Stromal cell of bone marrow (primary cell): ENCODE data around the gene TDO2.

Source experiments
- DNase-seq: peaks from one replicate; pipeline ENCODE4 v3.0.0-alpha.2; 2012; ENCODE audit warnings: low read depth

The TDO2 gene

DNA sequence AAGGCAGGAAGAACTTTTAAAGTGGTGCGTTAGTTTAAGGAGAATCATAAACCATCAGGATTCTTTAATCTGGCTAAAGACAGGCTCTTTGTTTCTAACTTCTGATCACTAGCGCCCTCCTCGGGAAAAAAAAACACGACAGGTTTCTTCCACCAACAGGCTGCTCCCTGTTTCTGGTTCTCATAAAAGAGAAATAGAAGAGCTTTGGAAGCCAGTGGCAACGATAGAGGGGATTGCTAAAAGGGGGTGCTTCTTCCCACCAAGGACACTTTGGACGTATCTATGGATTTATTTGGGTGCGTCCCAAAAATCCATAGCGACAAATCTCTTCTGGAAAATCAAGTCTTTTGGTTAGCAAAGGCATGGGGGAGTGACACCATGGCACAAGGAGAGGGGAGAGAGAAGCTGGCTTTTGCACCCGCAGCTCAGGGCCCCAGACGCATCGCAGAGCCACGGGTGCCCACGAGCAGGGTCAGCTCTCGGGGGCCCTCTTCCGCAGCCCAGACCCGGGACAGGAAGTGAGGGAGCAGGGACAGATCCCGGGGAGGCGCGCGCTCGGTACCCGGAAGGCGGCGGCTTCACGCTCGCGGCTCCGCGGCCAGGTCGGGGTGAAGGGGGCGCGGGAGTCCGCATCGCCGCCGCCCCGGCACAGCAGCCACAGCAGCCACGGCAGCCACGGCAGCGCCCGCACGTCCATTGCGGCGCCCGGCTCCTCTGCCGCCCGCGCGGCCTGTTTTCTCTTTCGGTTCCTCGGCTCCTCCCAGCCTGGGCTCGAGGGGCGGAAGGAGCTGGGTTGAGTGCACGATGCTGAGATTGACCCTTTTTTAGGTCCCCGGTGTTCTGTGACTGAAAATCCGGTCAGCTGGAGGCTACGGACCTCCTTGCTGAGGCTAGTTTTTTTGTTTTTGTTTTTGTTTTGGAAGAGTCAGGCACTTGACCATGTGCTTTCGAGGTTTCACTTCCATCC is 49.9 kb downstream of the TDO2 start, which contains the start of gene CTSO:
TSS of gene CTSO (minus strand) at position 716 of the 967 bp plus-strand sequence. CDS start at position 697, 19 bp downstream.
- DNase-seq: peak; percentile 82

DNA sequence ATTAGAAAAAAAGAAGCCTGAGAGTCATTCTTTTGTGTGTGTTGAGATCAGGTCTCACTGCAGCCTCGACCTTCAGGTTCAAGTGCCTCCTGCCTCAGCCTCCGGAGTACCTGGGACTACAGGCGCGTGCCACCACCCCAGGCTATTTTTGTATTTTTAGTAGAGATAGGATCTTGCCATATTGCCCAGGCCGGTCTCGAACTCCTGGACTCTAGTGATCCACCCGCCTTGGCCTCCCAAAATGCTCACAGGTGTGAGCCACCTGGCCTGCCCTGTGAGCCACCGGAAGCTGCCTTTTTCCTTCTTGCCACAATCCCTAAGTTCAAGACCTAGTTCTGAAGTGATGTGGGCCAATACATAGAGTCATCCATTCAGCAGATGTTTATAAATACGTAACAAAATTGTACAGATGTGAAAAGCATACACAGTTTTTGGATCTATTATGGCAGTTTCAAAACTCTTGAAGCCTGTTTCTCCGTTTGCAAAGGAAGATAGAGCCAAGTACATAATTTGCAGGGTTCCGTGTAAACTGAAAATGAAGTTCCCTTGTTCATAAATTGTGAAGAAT is 50.7 kb downstream of the TDO2 start:
- DNase-seq: no peak

GRCh38 chr4:155954939-155955338 is 51.4 kb downstream of the TDO2 start:
- DNase-seq: no peak

DNA sequence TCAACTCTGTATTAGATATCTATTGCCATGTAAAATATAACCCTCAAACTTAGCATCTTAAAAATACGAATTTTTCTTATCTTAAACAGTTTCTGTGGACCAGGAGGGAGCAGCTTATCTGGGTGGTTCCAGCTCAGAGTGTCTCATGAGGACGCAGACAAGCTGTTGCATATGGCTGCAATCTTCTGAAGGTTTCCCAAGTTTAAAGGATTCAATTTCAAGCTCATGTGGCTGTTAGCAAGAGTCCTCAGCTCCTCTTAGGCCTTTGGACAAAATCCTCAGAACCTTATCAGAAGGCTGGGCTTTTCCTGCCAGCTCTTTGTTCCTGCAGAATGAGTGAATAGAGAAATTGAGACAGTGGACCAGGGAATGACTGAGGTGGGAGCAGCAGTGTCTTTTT is 53.0 kb downstream of the TDO2 start:
- DNase-seq: no peak

GRCh38 chr4:155959417-155959816 is 55.9 kb downstream of the TDO2 start:
- DNase-seq: no peak

GRCh38 chr4:155960522-155960921 is 57.0 kb downstream of the TDO2 start:
- peak; percentile 70 for DNase-seq

DNA sequence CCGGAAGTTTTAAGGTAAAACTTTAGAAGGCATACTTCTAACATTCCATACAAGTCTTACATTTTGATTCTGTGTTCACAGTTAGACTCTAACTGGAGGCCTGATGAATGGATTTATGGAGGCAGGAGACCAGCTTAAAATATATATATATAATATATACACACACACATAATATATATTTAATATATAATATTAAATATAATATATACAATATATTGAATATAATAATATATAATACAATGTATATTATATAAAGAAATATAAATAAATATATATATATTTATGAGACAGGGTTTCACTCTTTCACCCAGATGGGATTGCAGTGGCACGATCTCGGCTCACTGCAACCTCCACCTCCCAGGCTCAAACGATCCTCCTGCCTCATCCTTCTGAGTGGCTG is 58.1 kb downstream of the TDO2 start:
- DNase-seq: no peak

- no peak for DNase-seq
These were observed 59.3 kb downstream of the TDO2 start for GRCh38 chr4:155962767-155963166.

DNA sequence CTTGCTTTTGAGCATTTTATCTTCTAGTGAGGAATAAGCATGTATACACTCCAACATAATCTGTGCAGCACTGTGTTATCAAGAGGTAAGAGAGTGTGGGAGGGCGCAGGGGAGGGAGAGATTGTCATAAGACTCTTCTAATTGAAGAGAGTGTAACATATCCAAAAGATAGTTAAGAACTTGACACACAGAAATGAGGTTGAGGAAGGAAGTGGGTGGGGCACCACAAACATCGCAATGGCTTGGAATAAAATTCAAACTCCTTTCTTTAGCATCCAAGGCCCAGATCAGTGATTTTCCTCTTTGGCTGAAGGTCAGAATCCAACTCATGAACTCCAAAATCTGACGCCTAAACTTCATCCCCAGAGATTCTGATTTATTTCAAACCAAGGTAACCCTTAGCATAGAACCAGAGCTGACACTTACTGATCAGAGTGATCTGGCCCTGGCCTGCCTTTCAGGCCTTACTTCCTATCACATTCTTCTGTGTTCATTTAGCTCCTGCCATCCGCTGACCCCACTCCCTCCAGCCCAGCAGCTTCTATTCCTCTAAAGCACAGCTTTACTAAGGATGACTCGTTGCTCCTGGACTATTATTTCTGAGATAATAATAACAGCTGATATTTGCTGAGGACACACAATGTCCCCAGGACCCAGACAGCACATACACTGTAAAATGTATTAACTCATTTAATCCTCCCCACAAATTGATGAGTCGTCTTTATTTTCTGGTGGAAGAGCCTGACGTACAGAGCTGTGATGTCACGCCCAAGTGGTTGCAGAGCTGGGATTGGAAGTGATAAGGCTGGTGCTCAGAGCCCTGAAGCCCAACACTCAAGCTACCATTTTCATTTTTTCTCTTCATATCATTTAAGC is 60.8 kb downstream of the TDO2 start:
- DNase-seq: peak; percentile 32

GRCh38 chr4:155966171-155966570 is 62.7 kb downstream of the TDO2 start:
- DNase-seq: no peak

GRCh38 chr4:155966731-155967395 is 63.4 kb downstream of the TDO2 start:
- DNase-seq: peak; percentile 49
